ENCODE data around the gene RBM44.
"Not testable (repeated sequence)": the region's sequence is repeated elsewhere in the genome, so short reads cannot be mapped to it uniquely, and the experiment has no call there.

The RBM44 gene

GRCh38 chr2:237801466-237801865, 2.9 kb downstream of the RBM44 start:
- no peak for TF ChIP-seq POLR2A (IDR thresholded peaks at IDR 0.05; ENCODE audit: low read depth, low read length)
- DNase-seq (ENCODE audit: insufficient read length, low spot score) = no peak
- no peak for FAIRE-seq

GRCh38 chr2:237806334-237806733, 7.8 kb downstream of the RBM44 start:
- TF ChIP-seq POLR2A (IDR thresholded peaks at IDR 0.05; ENCODE audit: low read depth, low read length) = no peak

GRCh38 chr2:237815637-237816036, 17.1 kb downstream of the RBM44 start:
- DNase-seq (ENCODE audit: insufficient read length, low spot score) (no peak), FAIRE-seq (no peak)
- TF ChIP-seq POLR2A (IDR thresholded peaks at IDR 0.05; ENCODE audit: low read depth, low read length) = no peak

More at GRCh38 chr2:237806334-237806733, 7.8 kb downstream of the RBM44 start:
- DNase-seq (ENCODE audit: insufficient read length, low spot score) = no peak
- FAIRE-seq = no peak

GRCh38 chr2:237816531-237816930, 18.0 kb downstream of the RBM44 start:
- TF ChIP-seq POLR2A (IDR thresholded peaks at IDR 0.05; ENCODE audit: low read depth, low read length) = no peak
- FAIRE-seq = no peak
- no peak for DNase-seq (ENCODE audit: insufficient read length, low spot score)

DNA sequence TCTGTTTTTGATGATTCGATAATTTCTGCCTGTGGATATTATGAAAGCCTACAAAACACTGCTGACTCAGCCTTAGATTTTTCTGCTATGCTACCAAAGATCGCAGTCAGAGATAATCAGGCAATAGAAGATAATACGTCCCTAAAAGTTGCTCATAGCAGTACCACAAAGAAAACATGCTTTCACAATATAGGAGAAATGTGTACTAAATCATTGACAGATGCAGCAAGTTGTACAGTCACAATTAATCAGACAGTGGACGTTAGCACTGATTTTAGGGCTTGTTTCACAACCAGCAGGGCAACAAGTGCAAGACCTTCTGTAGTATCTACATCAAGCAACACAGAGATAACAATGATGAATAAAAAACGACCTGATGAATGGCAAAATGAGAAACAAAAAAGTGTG, 19.5 kb downstream of the RBM44 start:
- FAIRE-seq (peak; percentile 90), DNase-seq (ENCODE audit: insufficient read length, low spot score) (no peak)
- no peak for TF ChIP-seq POLR2A (IDR thresholded peaks at IDR 0.05; ENCODE audit: low read depth, low read length)

DNA sequence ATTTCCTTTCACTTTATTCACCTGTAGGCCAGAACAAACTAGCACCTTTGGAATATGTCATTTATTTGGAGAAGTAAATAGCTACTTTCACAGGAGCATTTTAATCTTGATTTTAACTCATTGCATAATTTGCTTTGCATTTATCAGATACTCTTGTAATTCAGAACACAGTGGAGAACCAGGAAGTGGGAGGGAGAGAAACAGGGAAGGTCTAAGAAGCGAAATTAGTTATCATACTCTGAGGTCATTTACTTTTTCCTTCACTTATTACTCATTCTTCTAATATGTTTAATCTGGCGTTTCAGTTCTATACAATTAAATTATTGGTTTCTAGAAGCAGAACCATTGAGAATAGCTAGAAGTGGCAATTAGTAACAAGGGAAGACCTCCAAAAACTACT, 20.7 kb downstream of the RBM44 start:
- peak; percentile 11 for FAIRE-seq
- DNase-seq (ENCODE audit: insufficient read length, low spot score) = no peak
- TF ChIP-seq POLR2A (IDR thresholded peaks at IDR 0.05; ENCODE audit: low read depth, low read length) = no peak

DNA sequence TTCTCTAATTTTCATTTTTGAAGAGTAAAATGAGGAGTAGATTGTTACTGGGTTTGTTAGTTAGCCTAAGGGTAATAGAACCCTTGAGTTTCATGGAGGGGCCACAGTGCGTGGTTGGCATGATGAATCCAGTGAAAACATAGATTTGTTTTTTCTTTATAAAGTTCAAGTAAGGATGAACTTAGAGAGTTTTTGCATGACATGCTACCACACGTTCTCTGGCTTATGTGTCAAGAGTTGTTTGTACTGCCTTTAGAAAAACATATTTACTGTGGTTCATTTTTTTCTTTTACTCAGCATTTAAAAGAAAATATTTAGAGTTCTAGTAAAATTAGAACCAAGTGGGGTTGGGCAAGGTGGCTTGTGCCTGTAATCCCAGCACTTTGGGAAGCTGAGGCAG, 21.8 kb downstream of the RBM44 start:
- no peak for FAIRE-seq
- no peak for TF ChIP-seq POLR2A (IDR thresholded peaks at IDR 0.05; ENCODE audit: low read depth, low read length)
- DNase-seq (ENCODE audit: insufficient read length, low spot score) = no peak

DNA sequence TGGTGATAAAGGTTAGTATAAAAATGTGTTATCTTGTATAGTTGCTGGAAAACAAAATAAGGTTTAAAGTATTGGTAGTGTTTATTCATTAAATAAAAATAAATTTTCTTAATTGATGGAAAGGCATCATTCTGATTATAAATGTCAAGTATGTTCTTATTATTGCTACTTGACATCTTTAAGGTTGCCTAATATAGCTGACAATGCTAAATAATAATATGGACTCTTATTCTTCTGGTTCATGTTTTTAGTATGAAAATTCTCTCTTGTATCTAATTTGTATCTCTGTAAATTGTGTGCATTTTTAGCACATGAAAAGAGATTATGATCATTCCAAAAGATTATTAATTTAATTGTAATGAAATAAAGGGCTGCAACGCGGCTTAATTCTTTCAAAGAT, 25.0 kb downstream of the RBM44 start:
- TF ChIP-seq POLR2A (IDR thresholded peaks at IDR 0.05; ENCODE audit: low read depth, low read length) = no peak
- no peak for FAIRE-seq
- no peak for DNase-seq (ENCODE audit: insufficient read length, low spot score)

- TF ChIP-seq POLR2A (IDR thresholded peaks at IDR 0.05; ENCODE audit: low read depth, low read length) = no peak
- no peak for FAIRE-seq
- DNase-seq (ENCODE audit: insufficient read length, low spot score) = no peak
Measured at GRCh38 chr2:237824085-237824484, 25.5 kb downstream of the RBM44 start.

- FAIRE-seq = no peak
- no peak for TF ChIP-seq POLR2A (IDR thresholded peaks at IDR 0.05; ENCODE audit: low read depth, low read length)
- DNase-seq (ENCODE audit: insufficient read length, low spot score) = no peak
Measured at GRCh38 chr2:237827421-237827987, 28.9 kb downstream of the RBM44 start.

GRCh38 chr2:237830522-237830921, 31.9 kb downstream of the RBM44 start:
- DNase-seq (ENCODE audit: insufficient read length, low spot score) (no peak), FAIRE-seq (no peak)
- TF ChIP-seq POLR2A (IDR thresholded peaks at IDR 0.05; ENCODE audit: low read depth, low read length) = no peak

DNA sequence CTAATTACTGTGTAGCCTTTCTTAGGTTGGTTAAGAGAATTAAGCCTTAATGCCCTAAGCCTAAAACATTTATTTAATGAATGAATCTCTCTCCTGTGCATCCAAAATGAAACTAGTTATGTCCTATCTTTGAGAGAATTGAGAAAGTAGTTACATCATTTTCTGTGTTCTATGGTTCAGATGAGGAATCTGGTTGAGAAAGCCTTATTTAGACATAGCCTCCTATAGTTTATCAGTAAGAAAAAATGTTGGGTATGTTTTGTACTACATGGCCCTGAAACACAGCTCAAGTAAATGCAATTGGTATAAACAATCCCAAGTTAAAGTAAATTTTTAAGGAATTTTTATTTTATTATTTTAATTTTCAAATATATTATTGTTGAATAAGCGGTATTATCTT, 35.0 kb downstream of the RBM44 start:
- FAIRE-seq (no peak), DNase-seq (ENCODE audit: insufficient read length, low spot score) (no peak)
- TF ChIP-seq POLR2A (IDR thresholded peaks at IDR 0.05; ENCODE audit: low read depth, low read length) = no peak

- FAIRE-seq (no peak), DNase-seq (ENCODE audit: insufficient read length, low spot score) (no peak)
- TF ChIP-seq POLR2A (IDR thresholded peaks at IDR 0.05; ENCODE audit: low read depth, low read length) = no peak
Measured at GRCh38 chr2:237835372-237835771, 36.8 kb downstream of the RBM44 start.

DNA sequence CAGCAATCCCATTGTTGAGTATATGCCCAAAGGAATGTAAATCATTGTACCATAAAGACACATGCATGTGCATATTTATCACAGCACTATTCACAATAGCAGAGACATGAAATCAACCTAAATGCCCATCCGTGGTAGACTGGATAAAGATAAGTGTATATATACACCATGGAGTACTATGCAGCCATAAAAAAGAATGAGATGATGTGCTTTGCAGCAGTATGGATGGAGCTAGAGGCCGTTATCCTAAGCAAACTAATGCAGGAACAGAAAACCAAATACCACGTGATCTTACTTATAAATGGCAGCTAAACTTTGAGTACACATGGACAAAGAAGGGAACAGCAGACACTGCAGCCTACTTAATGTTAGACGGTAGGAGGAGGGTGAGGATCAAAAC, 42.5 kb downstream of the RBM44 start:
- FAIRE-seq (no peak), DNase-seq (ENCODE audit: insufficient read length, low spot score) (no peak)
- no peak for TF ChIP-seq POLR2A (IDR thresholded peaks at IDR 0.05; ENCODE audit: low read depth, low read length)

DNA sequence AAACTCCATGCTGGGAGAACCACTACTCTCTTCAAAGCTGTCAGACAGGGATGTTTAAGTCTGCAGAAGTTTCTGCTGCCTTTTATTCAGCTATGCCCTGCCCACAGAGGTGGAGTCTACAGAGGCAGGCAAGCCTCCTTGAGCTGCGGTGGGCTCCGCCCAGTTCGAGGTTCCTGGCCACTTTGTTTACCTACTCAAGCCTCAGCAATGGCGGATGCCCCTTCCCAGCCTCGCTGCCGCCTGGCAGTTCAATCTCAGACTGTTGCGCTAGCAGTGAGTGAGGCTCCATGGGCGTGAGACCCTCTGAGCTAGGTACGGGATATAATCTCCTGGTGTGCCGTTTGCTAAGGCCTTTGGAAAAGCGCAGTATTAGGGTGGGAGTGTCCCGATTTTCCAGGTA, 50.4 kb downstream of the RBM44 start:
- not testable (repeated sequence) for DNase-seq (ENCODE audit: insufficient read length, low spot score); FAIRE-seq

- no peak for FAIRE-seq
- DNase-seq (ENCODE audit: insufficient read length, low spot score) = no peak
- TF ChIP-seq POLR2A (IDR thresholded peaks at IDR 0.05; ENCODE audit: low read depth, low read length) = no peak
Measured at GRCh38 chr2:237854295-237854694, 55.7 kb downstream of the RBM44 start.
